Activated T-cell treated with anti-CD3 and anti-CD28 coated beads, Interleukin-2, amount 50 U/mL, for 4 hours (primary cell): Measurements from ENCODE around the gene RYR3. TPM values are rescaled to one million over a fixed set of nuclear protein-coding genes. Genes with fewer than 3 reads are reported as not detected.

Experiments used
- ATAC-seq, 2 donors: fragments of 200-7000 bp; cut with Tn5 transposase; one replicate each; pipeline ENCODE4 v1.10.0; 2021
- DNase-seq: peaks from one replicate; pipeline ENCODE4 v3.0.0-alpha.2; 2020
- H3K27me3 Mint-ChIP-seq: one replicate; pipeline ENCODE4 v1.8.0; 2021; ENCODE audit warnings: low read depth, mixed read lengths
- H3K36me3 Mint-ChIP-seq: one replicate; pipeline ENCODE4 v1.8.0; 2022; ENCODE audit warnings: mixed read lengths; ENCODE audit not compliant: insufficient read depth
- H3K4me1 Mint-ChIP-seq: one replicate; pipeline ENCODE4 v1.8.0; 2021; ENCODE audit warnings: low read depth, mixed read lengths
- H3K4me3 Mint-ChIP-seq: one replicate; pipeline ENCODE4 v1.8.0; 2021; ENCODE audit warnings: mild to moderate bottlenecking, moderate library complexity, mixed read lengths
- H3K9me3 Mint-ChIP-seq: one replicate; pipeline ENCODE4 v1.8.0; 2021; ENCODE audit warnings: mixed read lengths
- total RNA-seq, 3 donors: library from RNA; stranded (reverse); gene quantifications; one replicate each; pipeline ENCODE4 v1.2.1, GENCODE V29; 2021

RYR3 gene
- total RNA-seq, 3 donors from 2014 or later, result not detected

DNA sequence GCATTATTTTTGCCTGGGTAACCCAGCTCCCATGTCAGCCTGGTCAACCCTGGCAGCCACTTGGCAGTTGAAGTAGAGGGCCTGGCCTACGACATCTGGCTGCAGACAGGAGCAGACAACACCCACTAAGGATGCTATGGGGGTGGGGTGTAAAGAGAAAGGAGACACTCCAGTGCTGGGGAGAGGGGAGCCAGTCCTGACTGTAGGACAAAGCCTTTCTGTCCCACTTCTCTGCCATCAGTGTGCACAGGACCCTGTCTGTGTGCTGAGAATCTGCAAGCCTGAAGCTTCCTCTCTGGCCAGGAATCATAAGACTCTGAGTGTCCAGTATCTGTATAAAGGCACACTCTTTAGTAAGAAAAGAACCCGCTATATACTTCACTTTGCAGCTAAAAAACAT, 561.2 kb downstream of the RYR3 start:
- no peak for ATAC-seq
- Mint-ChIP-seq H3K4me1 (no peaks in the 10 kb centered on the region), H3K36me3 (peaks cover 24% of the 10 kb centered on the region), H3K9me3 (no peaks in the 10 kb centered on the region), H3K27me3 (no peaks in the 10 kb centered on the region), H3K4me3 (no peak overlapping the region)
- DNase-seq, result no peak

DNA sequence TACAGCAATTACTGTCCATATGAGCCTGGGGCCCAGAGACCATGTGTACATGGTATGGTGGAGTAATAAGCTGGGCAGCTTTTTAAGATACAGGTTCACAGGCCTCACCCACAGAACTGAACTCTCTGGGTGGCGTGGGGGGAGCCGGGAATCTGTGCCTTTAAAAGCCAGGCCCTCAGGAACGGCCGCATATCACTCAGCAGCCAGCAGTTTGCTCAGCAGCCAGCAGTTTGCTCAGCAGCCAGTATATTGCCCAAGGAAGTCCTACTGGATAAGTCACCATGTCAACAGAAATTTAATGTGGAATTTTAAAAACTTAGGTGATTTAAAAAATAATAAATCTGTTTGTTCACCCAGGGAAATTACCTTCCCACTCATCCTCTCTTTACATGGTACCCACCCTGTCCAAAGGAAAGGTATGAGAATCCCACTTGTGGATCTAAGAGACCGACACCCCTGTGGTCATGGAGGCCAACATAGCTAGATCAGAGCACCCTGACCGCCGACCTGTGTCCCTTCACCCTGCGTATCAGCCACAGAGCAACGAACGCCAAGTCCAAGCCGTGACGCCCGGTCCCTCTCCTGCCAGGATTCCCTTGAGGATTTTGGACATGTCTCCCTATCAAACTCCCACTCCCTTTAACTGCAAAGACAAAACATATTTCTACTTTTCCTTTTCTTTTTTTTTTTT, 561.8 kb downstream of the RYR3 start:
- no peaks in the 10 kb centered on the region for H3K4me1 Mint-ChIP-seq
- no peaks in the 10 kb centered on the region for H3K27me3 Mint-ChIP-seq
- no peak overlapping the region for H3K4me3 Mint-ChIP-seq
- ATAC-seq, result no peak
- H3K9me3 Mint-ChIP-seq, result no peaks in the 10 kb centered on the region
- no peak for DNase-seq
- peaks cover 19% of the 10 kb centered on the region for H3K36me3 Mint-ChIP-seq

DNA sequence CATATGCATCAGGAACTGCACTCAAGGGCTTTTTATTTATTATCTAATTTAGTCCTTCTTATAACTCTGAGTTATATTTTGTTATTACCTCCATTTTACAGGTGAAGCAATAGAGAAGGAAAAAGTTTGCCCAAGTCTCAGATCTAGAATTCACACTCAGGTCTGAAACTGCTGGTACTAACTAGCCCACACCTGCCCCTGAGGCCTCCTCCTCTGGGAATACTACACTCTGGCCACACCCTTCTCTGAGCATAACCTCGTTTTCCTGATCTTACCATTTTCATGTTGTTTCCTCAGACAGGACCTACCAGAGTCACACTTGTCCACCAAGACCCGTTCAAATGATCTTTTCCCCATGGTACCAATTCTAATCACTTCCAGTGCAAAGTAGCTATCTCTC, 563.4 kb downstream of the RYR3 start:
- Mint-ChIP-seq H3K9me3 (no peaks in the 10 kb centered on the region), H3K36me3 (peaks cover 17% of the 10 kb centered on the region), H3K4me1 (no peaks in the 10 kb centered on the region), H3K27me3 (no peaks in the 10 kb centered on the region), H3K4me3 (no peak overlapping the region)
- ATAC-seq, result no peak
- DNase-seq, result no peak

DNA sequence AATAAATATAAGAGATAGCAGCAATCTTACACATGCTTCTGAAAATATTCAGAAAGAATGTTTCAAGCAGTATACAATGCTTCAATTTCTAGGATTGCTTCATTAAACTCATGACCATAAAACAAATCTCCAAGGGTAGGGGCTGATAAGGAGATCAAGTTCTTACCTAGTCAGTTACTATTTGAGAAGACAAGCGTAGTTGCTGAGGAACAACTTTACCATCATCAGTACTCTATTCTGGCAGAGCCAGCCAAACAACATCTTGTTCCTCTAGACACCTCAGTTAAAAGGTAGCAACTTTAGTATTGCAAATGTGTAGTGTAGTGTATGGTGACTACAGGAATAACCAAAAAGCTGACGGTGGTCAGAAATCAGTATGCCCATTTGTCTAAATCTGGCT, 572.2 kb downstream of the RYR3 start:
- DNase-seq (no peak), ATAC-seq (no peak)

DNA sequence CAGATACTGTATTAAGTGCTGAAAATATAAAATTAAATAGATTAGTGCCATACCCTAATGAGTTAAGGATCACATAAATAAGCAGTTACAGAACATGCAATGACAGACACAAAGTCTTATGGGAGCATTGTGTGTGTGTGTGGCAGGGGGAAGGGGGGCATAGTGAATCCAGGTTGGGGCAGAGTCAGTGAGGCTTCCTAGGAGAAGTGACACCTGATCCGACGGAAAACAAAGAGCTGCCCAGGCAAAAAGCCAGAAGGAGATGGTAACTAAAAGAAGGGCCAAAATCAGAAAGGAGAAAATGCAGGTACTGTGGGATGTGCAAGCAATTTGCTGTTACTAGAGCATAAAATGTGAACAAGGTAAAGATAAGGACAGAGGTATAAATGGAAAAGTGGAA, 577.4 kb downstream of the RYR3 start:
- Mint-ChIP-seq H3K36me3 (peaks cover 11% of the 10 kb centered on the region), H3K27me3 (no peaks in the 10 kb centered on the region), H3K9me3 (peaks cover 6% of the 10 kb centered on the region), H3K4me1 (no peaks in the 10 kb centered on the region), H3K4me3 (no peak overlapping the region)
- ATAC-seq (no peak), DNase-seq (no peak)

More for the DNA sequence above, 572.2 kb downstream of the RYR3 start:
- peaks cover 6% of the 10 kb centered on the region for H3K9me3 Mint-ChIP-seq
- H3K4me3 Mint-ChIP-seq, result no peak overlapping the region
- H3K27me3 Mint-ChIP-seq, result no peaks in the 10 kb centered on the region
- H3K4me1 Mint-ChIP-seq, result no peaks in the 10 kb centered on the region
- H3K36me3 Mint-ChIP-seq, result peaks cover 3% of the 10 kb centered on the region

DNA sequence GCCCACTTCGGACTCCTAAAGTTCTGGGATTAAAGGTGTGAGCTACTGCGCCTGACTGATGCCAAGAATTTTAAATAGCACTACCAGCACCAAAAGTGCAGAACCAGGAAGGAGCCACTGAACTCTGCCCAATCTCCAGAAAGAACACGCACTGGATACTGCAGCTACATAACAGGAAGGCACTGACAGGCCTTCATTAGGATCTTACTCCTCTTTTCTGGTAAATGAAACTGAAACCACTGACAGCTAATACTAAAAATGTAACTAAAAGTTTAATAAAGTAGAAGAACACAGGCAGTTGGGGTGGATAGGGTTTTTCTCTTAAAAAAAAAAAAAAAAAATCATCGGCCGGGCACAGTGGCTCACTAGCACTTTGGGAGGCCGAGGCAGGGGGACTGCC, 583.4 kb downstream of the RYR3 start:
- H3K36me3 Mint-ChIP-seq, result peaks cover 4% of the 10 kb centered on the region
- no peaks in the 10 kb centered on the region for H3K9me3 Mint-ChIP-seq
- H3K27me3 Mint-ChIP-seq, result no peaks in the 10 kb centered on the region
- ATAC-seq, result no peak
- H3K4me1 Mint-ChIP-seq, result peaks cover 3% of the 10 kb centered on the region
- DNase-seq, result no peak
- H3K4me3 Mint-ChIP-seq, result no peak overlapping the region

DNA sequence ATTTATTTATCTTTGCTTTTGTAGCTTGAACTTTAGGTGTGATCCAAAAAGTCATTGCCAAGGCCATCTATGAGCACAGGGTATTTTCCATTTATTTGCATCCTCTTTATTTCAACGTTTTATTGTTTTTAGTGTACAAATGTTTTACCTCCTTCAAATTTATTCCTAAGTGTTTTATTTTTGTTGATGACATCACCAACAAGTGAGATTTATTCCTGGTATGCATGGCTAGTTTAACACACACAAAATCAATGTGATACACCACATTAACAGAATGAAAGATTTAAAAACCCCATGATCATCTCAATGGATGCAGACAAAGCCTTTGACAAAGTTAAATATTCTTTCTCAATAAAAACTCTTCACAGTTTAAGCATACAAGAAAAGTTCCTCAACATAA, 591.3 kb downstream of the RYR3 start:
- no peaks in the 10 kb centered on the region for H3K27me3 Mint-ChIP-seq
- peaks cover 3% of the 10 kb centered on the region for H3K36me3 Mint-ChIP-seq
- H3K4me1 Mint-ChIP-seq, result peaks cover 3% of the 10 kb centered on the region

DNA sequence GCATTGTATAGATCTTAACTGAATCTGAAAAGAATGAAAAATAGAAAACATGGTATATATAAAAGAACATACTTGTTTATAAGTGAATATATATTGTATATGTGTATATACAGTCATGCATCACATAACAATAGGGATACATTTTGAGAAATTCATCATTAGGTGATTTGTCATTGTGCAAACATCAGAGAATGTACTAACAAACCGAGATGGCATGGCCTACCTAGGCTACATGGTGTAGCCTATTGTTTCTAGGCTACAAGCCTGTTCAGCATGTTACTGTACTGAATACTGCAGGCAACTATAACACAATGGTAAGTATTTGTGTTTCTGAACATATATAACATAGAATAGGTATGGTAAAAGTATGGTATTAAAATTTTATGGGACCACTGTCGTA, 592.9 kb downstream of the RYR3 start:
- H3K27me3 Mint-ChIP-seq, result no peaks in the 10 kb centered on the region
- no peak overlapping the region for H3K4me3 Mint-ChIP-seq
- H3K36me3 Mint-ChIP-seq, result peaks cover 3% of the 10 kb centered on the region
- ATAC-seq, result no peak
- no peaks in the 10 kb centered on the region for H3K9me3 Mint-ChIP-seq
- H3K4me1 Mint-ChIP-seq, result peaks cover under 1% of the 10 kb centered on the region
- DNase-seq, result no peak

More for the DNA sequence above, 591.3 kb downstream of the RYR3 start:
- Mint-ChIP-seq H3K9me3 (no peaks in the 10 kb centered on the region), H3K4me3 (no peak overlapping the region)
- DNase-seq, result no peak
- no peak for ATAC-seq

DNA sequence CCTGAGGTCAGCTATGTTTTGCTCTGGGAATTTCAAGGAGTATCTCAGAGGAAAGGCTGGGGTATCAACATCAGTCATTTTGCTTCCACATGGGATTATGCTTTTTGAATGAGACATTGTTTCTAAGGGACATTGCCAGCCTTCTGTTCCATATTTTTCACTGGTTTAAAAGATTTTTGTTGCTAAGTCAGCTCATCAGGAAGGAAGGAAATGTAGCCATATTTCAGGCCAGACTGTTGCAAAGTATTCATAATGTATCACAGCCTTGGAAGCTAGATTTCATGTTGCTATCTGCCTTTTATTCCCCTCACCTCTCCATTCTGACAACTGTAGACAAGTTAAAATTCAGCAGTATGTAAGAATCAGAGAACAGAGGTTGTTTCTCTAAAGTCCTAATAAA, 596.6 kb downstream of the RYR3 start:
- no peaks in the 10 kb centered on the region for H3K27me3 Mint-ChIP-seq
- H3K4me3 Mint-ChIP-seq, result no peak overlapping the region
- H3K4me1 Mint-ChIP-seq, result no peaks in the 10 kb centered on the region
- H3K9me3 Mint-ChIP-seq, result no peaks in the 10 kb centered on the region
- DNase-seq, result no peak
- no peaks in the 10 kb centered on the region for H3K36me3 Mint-ChIP-seq
- ATAC-seq, result no peak

DNA sequence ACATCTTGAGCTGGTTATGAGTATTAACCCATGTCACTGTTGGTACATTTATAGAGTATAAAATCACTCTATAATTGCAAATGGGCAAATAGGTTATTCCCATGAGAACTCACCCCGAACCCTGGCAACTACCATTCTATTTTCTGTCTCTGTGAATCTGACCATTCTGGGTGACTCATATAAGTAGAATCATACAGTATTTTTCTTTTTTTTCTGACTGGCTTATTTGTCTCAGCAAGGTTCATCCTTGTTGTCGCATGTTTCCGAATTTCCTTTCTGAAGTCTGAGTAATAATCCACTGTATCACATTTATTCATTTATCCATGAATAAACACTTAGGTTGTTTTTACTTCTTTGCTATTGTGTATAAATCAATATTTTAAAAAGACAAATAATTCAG, 597.6 kb downstream of the RYR3 start:
- no peaks in the 10 kb centered on the region for H3K9me3 Mint-ChIP-seq
- DNase-seq (no peak), ATAC-seq (no peak)
- no peak overlapping the region for H3K4me3 Mint-ChIP-seq
- no peaks in the 10 kb centered on the region for H3K36me3 Mint-ChIP-seq
- H3K27me3 Mint-ChIP-seq, result no peaks in the 10 kb centered on the region
- H3K4me1 Mint-ChIP-seq, result no peaks in the 10 kb centered on the region

DNA sequence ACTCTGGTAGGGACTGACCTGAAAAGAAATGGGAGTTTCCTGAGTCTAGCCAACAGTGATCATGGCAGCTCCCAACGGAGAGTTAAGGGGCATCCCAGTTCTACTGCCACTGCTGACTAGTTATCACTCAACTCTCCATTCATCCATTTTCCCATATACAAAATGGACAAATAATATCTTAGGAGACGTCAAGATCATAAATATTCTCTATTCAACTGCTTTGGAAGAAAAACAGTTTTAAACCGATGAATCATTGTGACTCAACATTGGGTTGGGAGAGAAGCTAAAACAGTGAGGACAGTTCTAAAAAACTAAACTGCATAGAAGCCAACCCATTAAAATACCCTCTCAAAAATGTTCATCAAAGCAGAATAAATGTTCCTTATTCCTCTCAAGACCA, 600.0 kb downstream of the RYR3 start:
- ATAC-seq, result no peak

DNA sequence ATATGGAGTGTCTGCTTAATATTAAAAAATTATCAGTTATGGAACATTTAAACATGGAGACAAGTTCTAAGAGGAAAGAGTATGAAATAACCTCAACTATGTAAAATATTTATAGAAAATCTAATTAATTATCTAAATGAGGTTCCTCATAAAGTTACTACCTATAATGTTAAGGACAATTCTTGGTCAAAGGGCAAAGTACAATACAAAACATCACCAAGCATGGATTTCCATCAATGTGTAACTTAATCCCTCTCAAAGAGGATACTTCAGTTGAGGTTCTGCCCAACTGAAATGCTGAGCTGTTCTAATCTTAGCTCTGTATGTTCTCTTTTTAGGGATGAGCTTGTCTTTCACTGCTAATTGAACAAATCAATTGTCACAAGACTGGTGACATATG, 601.6 kb downstream of the RYR3 start:
- H3K36me3 Mint-ChIP-seq, result no peaks in the 10 kb centered on the region
- H3K9me3 Mint-ChIP-seq, result no peaks in the 10 kb centered on the region
- no peaks in the 10 kb centered on the region for H3K4me1 Mint-ChIP-seq
- no peak overlapping the region for H3K4me3 Mint-ChIP-seq
- ATAC-seq (no peak), DNase-seq (no peak)
- no peaks in the 10 kb centered on the region for H3K27me3 Mint-ChIP-seq

More for the DNA sequence above, 600.0 kb downstream of the RYR3 start:
- Mint-ChIP-seq H3K36me3 (no peaks in the 10 kb centered on the region), H3K9me3 (no peaks in the 10 kb centered on the region), H3K27me3 (no peaks in the 10 kb centered on the region), H3K4me3 (no peak overlapping the region), H3K4me1 (no peaks in the 10 kb centered on the region)
- no peak for DNase-seq

DNA sequence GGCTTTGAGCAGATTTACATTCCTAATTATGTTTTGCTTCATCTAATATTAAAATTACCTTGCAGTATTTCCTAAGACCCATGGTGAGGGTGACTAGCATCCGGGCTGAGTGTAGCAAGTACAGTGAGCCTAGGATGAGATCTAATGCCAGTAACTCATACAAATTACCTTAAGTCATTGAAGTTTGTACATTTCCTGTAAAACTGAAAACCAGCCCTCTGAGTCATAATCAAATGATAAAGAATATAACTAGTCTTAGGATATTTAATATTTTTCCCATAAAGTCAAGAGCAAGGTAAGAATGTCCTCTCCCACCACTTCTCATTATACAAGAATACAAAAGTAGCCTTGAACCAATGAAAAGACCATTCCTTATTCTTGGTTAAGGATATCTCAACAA, 602.7 kb downstream of the RYR3 start:
- DNase-seq (no peak), ATAC-seq (no peak)
- Mint-ChIP-seq H3K4me1 (no peaks in the 10 kb centered on the region), H3K27me3 (no peaks in the 10 kb centered on the region), H3K36me3 (no peaks in the 10 kb centered on the region), H3K4me3 (no peak overlapping the region), H3K9me3 (no peaks in the 10 kb centered on the region)
